Hippocampal formation (tissue), 2 donors: ENCODE results near the gene PNPLA2.

ENCODE experiments used
- DNase-seq, 2 donors: peaks; one replicate each; lab custom pipeline; 2025; lab: John Stamatoyannopoulos, UW

The PNPLA2 gene

GRCh38 chr11:831118-831864 lies 12.6 kb downstream of the PNPLA2 start:
- DNase-seq: no peak

- no peak for DNase-seq
These were observed 13.3 kb downstream of the PNPLA2 start for GRCh38 chr11:831961-832528.

- no peak for DNase-seq
These were observed 13.9 kb downstream of the PNPLA2 start, which contains the start of gene CD151 for GRCh38 chr11:832529-833113. CD151 (plus strand) TSS chr11:832952; CDS start chr11:836070, 3,118 bp downstream.

GRCh38 chr11:833114-833791 lies 14.5 kb downstream of the PNPLA2 start:
- no peak for DNase-seq

- no peak for DNase-seq
These were observed 15.2 kb downstream of the PNPLA2 start for GRCh38 chr11:833849-834311.

- DNase-seq: no peak
These were observed 15.9 kb downstream of the PNPLA2 start for GRCh38 chr11:834371-835316.

- no peak for DNase-seq
These were observed 17.6 kb downstream of the PNPLA2 start for GRCh38 chr11:836274-836673.

GRCh38 chr11:836700-837099 lies 18.0 kb downstream of the PNPLA2 start:
- DNase-seq: no peak

- DNase-seq: no peak
These were observed 18.7 kb downstream of the PNPLA2 start for GRCh38 chr11:837189-837989.

GRCh38 chr11:837990-838307 lies 19.2 kb downstream of the PNPLA2 start:
- DNase-seq: no peak

GRCh38 chr11:838441-839279 lies 19.9 kb downstream of the PNPLA2 start:
- no peak for DNase-seq

- no peak for DNase-seq
These were observed 20.5 kb downstream of the PNPLA2 start for GRCh38 chr11:839280-839623.

- DNase-seq: no peak
These were observed 21.3 kb downstream of the PNPLA2 start for GRCh38 chr11:839875-840617.

- no peak for DNase-seq
These were observed 23.3 kb downstream of the PNPLA2 start for GRCh38 chr11:841981-842369.

GRCh38 chr11:842370-843002 lies 23.8 kb downstream of the PNPLA2 start, which contains the start of the genes POLR2L and TSPAN4:
POLR2L (minus strand) TSS chr11:842529; CDS start chr11:842508, 21 bp downstream.
TSPAN4 (plus strand) TSS chr11:842852; CDS start chr11:850305, 7,453 bp downstream.
- peak; percentile 74 to 89 for DNase-seq

- DNase-seq: no peak
These were observed 24.5 kb downstream of the PNPLA2 start for GRCh38 chr11:843086-843734.

- DNase-seq: no peak
These were observed 25.3 kb downstream of the PNPLA2 start for GRCh38 chr11:843818-844692.
